SK-N-SH (cell line): ENCODE data around the gene OBSCN. TPM values are rescaled to one million over a fixed set of nuclear protein-coding genes. Genes with fewer than 3 reads are reported as not detected.

Experiments used
- CTCF ChIA-PET: fragments of 300-600, 350-600 bp; formaldehyde crosslinking; extraction: SDS; loops from one replicate; lab custom pipeline; 2021; lab: Yijun Ruan, JAX
- POLR2A ChIA-PET: fragments of 350-600 bp; sonication (Branson Sonifier 250); formaldehyde crosslinking; extraction: SDS; loops from one replicate; lab custom pipeline; 2020; ENCODE audit warnings: antibody characterized with exemption, inconsistent platforms; lab: Yijun Ruan, JAX
- DNase-seq: peaks from one replicate; pipeline ENCODE4 v3.0.0; 2012
- H2AFZ ChIP-seq: fragments of 200-600 bp; sonication (generic); 2 replicates; pipeline ENCODE4 v1.8.1; 2016; ENCODE audit warnings: antibody characterized with exemption, mild to moderate bottlenecking, low read depth
- H3F3A ChIP-seq: fragments of 200-600 bp; sonication (generic); replicated peaks from 2 replicates; pipeline ENCODE3; 2016; ENCODE audit warnings: antibody characterized with exemption, mild to moderate bottlenecking; ENCODE audit not compliant: insufficient read depth
- H3K27ac ChIP-seq, 2 experiments: fragments of 200-500 bp in 1 of 2; fragments of 200-600 bp in 1 of 2; sonication (Bioruptor generic) in 1 of 2; sonication (generic), shearing (Covaris generic) in 1 of 2; 2 replicates each; pipeline versions ENCODE4 v1.5.1 to v1.6.1; 2014 to 2016; ENCODE audit warnings: low read depth in 2 of 2, inconsistent platforms in 1 of 2, low read length in 1 of 2, mild to moderate bottlenecking in 1 of 2, mixed read lengths in 1 of 2
- H3K27me3 ChIP-seq: fragments of 200-600 bp; sonication (generic), shearing (Covaris generic); 2 replicates; pipeline ENCODE4 v1.6.1; 2016; ENCODE audit warnings: mixed run types; ENCODE audit not compliant: insufficient read depth
- H3K36me3 ChIP-seq, 2 experiments: fragments of 200-500 bp in 1 of 2; fragments of 200-600 bp in 1 of 2; sonication (Bioruptor generic) in 1 of 2; sonication (generic) in 1 of 2; replicated peaks in 1 of 2; 2 replicates each; pipeline versions ENCODE3 to v1.5.1; 2014 to 2016; ENCODE audit warnings: low read length in 1 of 2, mild to moderate bottlenecking in 1 of 2; ENCODE audit not compliant: insufficient read depth in 2 of 2, control insufficient read depth in 1 of 2
- H3K4me1 ChIP-seq, 2 experiments: fragments of 200-500 bp in 1 of 2; fragments of 200-600 bp in 1 of 2; sonication (Bioruptor generic) in 1 of 2; sonication (generic), shearing (Covaris generic) in 1 of 2; 2 replicates each; pipeline versions ENCODE4 v1.5.1 to v1.6.1; 2014 to 2016; ENCODE audit warnings: low read depth in 1 of 2, low read length in 1 of 2, mixed run types in 1 of 2; ENCODE audit not compliant: insufficient read depth in 2 of 2, control insufficient read depth in 1 of 2
- H3K4me2 ChIP-seq: fragments of 200-600 bp; sonication (generic), shearing (Covaris generic); 2 replicates; pipeline ENCODE4 v1.6.1; 2017; ENCODE audit warnings: mixed run types
- H3K4me3 ChIP-seq, 2 experiments: fragments of 200-500 bp in 1 of 2; fragments of 200-600 bp in 1 of 2; sonication (Bioruptor generic) in 1 of 2; sonication (generic), shearing (Covaris generic) in 1 of 2; 2 replicates each; pipeline versions ENCODE4 v1.5.1 to v1.8.1; 2014 to 2016; ENCODE audit warnings: low read depth in 2 of 2, inconsistent platforms in 1 of 2, low read length in 1 of 2, mild to moderate bottlenecking in 1 of 2, mixed read lengths in 1 of 2, moderate library complexity in 1 of 2
- H3K79me2 ChIP-seq: fragments of 200-600 bp; sonication (generic); 2 replicates; pipeline ENCODE4 v1.8.1; 2017; ENCODE audit warnings: mild to moderate bottlenecking; ENCODE audit not compliant: insufficient read depth
- H3K9ac ChIP-seq: fragments of 200-600 bp; sonication (generic); 2 replicates; pipeline ENCODE4 v1.6.1; 2017; ENCODE audit warnings: mixed run types
- H3K9me2 ChIP-seq: fragments of 200-600 bp; sonication (generic); 2 replicates; pipeline ENCODE4 v1.6.1; 2017; ENCODE audit warnings: mixed run types
- H3K9me3 ChIP-seq: fragments of 200-600 bp; sonication (generic); 2 replicates; pipeline ENCODE4 v1.6.1; 2017; ENCODE audit warnings: mixed run types, mild to moderate bottlenecking, moderate library complexity
- H4K20me1 ChIP-seq: fragments of 200-600 bp; sonication (generic); 2 replicates; pipeline ENCODE4 v1.6.1; 2017; ENCODE audit warnings: mild to moderate bottlenecking, mixed run types; ENCODE audit not compliant: insufficient read depth
- CHD2 ChIP-seq: fragments of 150-350 bp; IDR thresholded peaks from 2 replicates; pipeline ENCODE4 v1.6.1; 2018; ENCODE audit warnings: low read length; ENCODE audit not compliant: partially characterized antibody
- EZH2phosphoT487 ChIP-seq: fragments of 200-600 bp; sonication (generic); IDR thresholded peaks from 2 replicates; pipeline ENCODE4 v1.6.1; 2017; ENCODE audit warnings: low read depth, mixed run types, mild to moderate bottlenecking, antibody characterized with exemption, moderate library complexity, borderline replicate concordance
- FOSL2 ChIP-seq: IDR thresholded peaks from 2 replicates; pipeline ENCODE4 v1.4.0; 2012; ENCODE audit warnings: low read depth, mild to moderate bottlenecking, moderate library complexity, borderline replicate concordance
- GABPA ChIP-seq: IDR thresholded peaks from 2 replicates; pipeline ENCODE4 v1.4.0; 2012; ENCODE audit warnings: low read depth, mild to moderate bottlenecking
- GATA2 ChIP-seq: sonication (generic); formaldehyde crosslinking; IDR thresholded peaks from 2 replicates; pipeline ENCODE4 v1.5.0; 2020; ENCODE audit warnings: mild to moderate bottlenecking, missing genetic modification reagents
- NRF1 ChIP-seq: IDR thresholded peaks from 2 replicates; pipeline ENCODE4 v1.6.1; 2012; ENCODE audit warnings: low read depth, mild to moderate bottlenecking, low read length
- RFX5 ChIP-seq: IDR thresholded peaks from 2 replicates; pipeline ENCODE4 v1.6.1; 2012; ENCODE audit warnings: mild to moderate bottlenecking, improper control_type of control experiment, low read length
- WGBS: methylation state at CpG from one replicate; pipeline ENCODE4 v1.1.6; 2017; ENCODE audit warnings: low lambda C conversion rate; 5-methylcytosine and 5-hydroxymethylcytosine counted together
- polyA plus RNA-seq, 3 experiments: library from polyadenylated mRNA; depleted of rRNA; stranded (reverse); fragments of >200 nt; gene quantifications; 2 replicates each; pipeline ENCODE4 v1.2.3, GENCODE V29; 2012
- TF ChIP-seq, protein P1 (sequence below): IDR thresholded peaks from 2 replicates; pipeline ENCODE4 v1.4.0; 2012; ENCODE audit warnings: low read depth, borderline replicate concordance
- TF ChIP-seq, protein P2 (sequence below): IDR thresholded peaks from 2 replicates; pipeline ENCODE4 v1.6.1; 2012; ENCODE audit warnings: mild to moderate bottlenecking, low read depth, low read length, moderate library complexity
- TF ChIP-seq, protein P3 (sequence below): IDR thresholded peaks from 2 replicates; pipeline ENCODE4 v1.4.0; 2012; ENCODE audit warnings: low read depth, borderline replicate concordance
- TF ChIP-seq, protein P4 (sequence below): fragments of 150-350 bp; IDR thresholded peaks from 2 replicates; pipeline ENCODE4 v1.6.1; 2017; ENCODE audit warnings: antibody characterized with exemption, low read length, low read depth, borderline replicate concordance

OBSCN gene
- polyA plus RNA-seq, 1 of the 3 experiments (the other 2 are of a cell fraction): 4.0 TPM

DNA sequence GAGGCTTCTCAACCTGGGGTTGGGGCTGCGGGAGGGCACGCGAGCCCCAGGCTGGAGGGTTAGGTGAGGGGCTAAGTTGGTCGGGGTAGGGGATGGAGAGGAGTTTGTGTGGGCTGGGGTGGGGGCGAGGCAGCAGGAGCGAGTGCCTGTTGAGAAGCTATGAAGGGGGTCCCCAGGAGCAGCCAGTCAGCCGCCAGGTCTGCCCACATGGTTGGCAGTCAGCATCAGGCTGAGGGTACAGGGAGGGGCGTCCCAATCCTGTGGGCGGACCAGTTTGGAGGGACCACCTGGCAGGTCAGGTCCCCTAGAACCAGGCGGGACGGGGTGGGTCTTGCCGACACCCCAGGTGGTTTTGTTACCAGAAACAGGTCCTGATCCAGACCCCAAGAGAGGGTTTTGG, 209.2 kb downstream of the OBSCN start:
- TF ChIP-seq NRF1 (no peak), FOSL2 (no peak), CHD2 (no peak), EZH2phosphoT487 (no peak), RFX5 (no peak), GABPA (no peak), GATA2 (CRISPR knock-in tag) (no peak)
- TF ChIP-seq, protein P1, sequence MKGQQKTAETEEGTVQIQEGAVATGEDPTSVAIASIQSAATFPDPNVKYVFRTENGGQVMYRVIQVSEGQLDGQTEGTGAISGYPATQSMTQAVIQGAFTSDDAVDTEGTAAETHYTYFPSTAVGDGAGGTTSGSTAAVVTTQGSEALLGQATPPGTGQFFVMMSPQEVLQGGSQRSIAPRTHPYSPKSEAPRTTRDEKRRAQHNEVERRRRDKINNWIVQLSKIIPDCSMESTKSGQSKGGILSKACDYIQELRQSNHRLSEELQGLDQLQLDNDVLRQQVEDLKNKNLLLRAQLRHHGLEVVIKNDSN: no peak
- TF ChIP-seq, protein P2, sequence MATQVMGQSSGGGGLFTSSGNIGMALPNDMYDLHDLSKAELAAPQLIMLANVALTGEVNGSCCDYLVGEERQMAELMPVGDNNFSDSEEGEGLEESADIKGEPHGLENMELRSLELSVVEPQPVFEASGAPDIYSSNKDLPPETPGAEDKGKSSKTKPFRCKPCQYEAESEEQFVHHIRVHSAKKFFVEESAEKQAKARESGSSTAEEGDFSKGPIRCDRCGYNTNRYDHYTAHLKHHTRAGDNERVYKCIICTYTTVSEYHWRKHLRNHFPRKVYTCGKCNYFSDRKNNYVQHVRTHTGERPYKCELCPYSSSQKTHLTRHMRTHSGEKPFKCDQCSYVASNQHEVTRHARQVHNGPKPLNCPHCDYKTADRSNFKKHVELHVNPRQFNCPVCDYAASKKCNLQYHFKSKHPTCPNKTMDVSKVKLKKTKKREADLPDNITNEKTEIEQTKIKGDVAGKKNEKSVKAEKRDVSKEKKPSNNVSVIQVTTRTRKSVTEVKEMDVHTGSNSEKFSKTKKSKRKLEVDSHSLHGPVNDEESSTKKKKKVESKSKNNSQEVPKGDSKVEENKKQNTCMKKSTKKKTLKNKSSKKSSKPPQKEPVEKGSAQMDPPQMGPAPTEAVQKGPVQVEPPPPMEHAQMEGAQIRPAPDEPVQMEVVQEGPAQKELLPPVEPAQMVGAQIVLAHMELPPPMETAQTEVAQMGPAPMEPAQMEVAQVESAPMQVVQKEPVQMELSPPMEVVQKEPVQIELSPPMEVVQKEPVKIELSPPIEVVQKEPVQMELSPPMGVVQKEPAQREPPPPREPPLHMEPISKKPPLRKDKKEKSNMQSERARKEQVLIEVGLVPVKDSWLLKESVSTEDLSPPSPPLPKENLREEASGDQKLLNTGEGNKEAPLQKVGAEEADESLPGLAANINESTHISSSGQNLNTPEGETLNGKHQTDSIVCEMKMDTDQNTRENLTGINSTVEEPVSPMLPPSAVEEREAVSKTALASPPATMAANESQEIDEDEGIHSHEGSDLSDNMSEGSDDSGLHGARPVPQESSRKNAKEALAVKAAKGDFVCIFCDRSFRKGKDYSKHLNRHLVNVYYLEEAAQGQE: no peak
- TF ChIP-seq, protein P3, sequence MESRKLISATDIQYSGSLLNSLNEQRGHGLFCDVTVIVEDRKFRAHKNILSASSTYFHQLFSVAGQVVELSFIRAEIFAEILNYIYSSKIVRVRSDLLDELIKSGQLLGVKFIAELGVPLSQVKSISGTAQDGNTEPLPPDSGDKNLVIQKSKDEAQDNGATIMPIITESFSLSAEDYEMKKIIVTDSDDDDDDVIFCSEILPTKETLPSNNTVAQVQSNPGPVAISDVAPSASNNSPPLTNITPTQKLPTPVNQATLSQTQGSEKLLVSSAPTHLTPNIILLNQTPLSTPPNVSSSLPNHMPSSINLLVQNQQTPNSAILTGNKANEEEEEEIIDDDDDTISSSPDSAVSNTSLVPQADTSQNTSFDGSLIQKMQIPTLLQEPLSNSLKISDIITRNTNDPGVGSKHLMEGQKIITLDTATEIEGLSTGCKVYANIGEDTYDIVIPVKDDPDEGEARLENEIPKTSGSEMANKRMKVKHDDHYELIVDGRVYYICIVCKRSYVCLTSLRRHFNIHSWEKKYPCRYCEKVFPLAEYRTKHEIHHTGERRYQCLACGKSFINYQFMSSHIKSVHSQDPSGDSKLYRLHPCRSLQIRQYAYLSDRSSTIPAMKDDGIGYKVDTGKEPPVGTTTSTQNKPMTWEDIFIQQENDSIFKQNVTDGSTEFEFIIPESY: no peak
- TF ChIP-seq, protein P4, sequence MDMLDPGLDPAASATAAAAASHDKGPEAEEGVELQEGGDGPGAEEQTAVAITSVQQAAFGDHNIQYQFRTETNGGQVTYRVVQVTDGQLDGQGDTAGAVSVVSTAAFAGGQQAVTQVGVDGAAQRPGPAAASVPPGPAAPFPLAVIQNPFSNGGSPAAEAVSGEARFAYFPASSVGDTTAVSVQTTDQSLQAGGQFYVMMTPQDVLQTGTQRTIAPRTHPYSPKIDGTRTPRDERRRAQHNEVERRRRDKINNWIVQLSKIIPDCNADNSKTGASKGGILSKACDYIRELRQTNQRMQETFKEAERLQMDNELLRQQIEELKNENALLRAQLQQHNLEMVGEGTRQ: no peak
- H2AFZ ChIP-seq: no peak overlapping the region
- WGBS: 94% methylated on average over 9 of the region's 12 CpGs
- CTCF ChIA-PET: no interaction called here
- H3K36me3 ChIP-seq: no peaks in the 10 kb centered on the region
- no peaks in the 10 kb centered on the region for H3K27me3 ChIP-seq
- no peaks in the 10 kb centered on the region for H3K9me3 ChIP-seq
- no peak overlapping the region for H3K9ac ChIP-seq
- H3K79me2 ChIP-seq: no peaks in the 10 kb centered on the region
- no peak overlapping the region for H3K4me3 ChIP-seq
- H3K4me2 ChIP-seq: no peak overlapping the region
- H4K20me1 ChIP-seq: no peaks in the 10 kb centered on the region
- H3F3A ChIP-seq: no peaks in the 10 kb centered on the region
- H3K4me1 ChIP-seq: peaks cover 0 to 11% of the 10 kb centered on the region in 2 experiments; a peak in 2 of 4 replicates
- no peak for DNase-seq
- POLR2A ChIA-PET: no interaction called here
- no peak overlapping the region for H3K27ac ChIP-seq
- no peaks in the 10 kb centered on the region for H3K9me2 ChIP-seq
